Head of caudate nucleus (tissue), 42 donors: ENCODE measurements around the gene VAMP2.
A peak's percentile ranks its signal among the peaks of the same experiment; 100 is the strongest.
"Not testable (repeated sequence)": the region's sequence is repeated elsewhere in the genome, so short reads cannot be mapped to it uniquely, and the experiment has no call there.

Experiments
- DNase-seq, 42 donors: peaks; one replicate each; pipeline versions ENCODE4 v3.0.0 to v3.0.0-alpha.2; 2020 to 2021; ENCODE audit warnings: mixed read lengths in 7 of 42
- intact Hi-C: fragments of 100-400 bp; cut with DNase I; formaldehyde crosslinking; loops from one replicate; pipeline ENCODE4 v1.15.0; 2022

Gene VAMP2

DNA sequence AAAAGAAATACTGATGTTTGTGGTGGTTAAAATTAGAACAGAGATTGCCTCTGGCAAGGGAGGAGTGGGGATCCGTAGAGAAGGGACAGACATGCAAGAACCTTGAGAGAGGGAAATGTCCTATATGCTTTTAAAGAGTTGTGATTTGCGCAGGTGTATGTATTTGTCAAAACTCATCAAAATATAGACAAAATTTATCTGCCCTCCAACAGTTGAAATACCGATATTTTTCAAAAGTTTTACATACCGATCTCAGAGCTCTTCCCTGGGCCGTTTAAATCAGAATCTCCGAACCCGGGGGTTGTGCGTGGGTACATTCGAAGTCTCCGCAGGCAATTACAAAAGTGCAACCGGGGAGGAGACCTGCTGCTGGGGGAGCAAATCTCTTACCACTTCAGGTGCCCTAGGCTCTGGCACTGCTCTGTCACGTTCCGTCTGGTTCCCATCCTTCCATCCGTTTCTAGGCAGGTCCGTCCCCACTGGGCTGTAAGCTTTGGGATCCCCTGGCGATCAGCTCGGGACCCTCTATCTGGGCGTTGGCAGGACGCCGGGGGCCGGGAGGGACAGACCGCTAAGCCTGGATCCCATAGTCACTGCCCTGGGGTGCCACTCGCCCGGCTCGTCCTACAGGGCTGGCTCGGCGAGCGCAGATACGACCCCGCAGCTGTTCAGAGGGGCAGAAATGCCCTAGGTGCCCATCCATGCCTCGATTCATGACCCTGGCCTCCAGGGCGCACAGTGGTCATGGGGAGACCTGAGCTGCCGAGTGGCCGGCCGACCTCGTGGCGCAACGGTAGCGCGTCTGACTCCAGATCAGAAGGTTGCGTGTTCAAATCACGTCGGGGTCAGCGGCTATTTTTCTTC, 23.1 kb upstream of the VAMP2 start:
- intact Hi-C loops, result loop anchor here (2.0 to 10.0 kb wide), 3 partner anchors 29 to 61 kb away; partner anchors contain the start of gene HES7
- DNase-seq, result peak; percentile 81 to 97 (median 91)

DNA sequence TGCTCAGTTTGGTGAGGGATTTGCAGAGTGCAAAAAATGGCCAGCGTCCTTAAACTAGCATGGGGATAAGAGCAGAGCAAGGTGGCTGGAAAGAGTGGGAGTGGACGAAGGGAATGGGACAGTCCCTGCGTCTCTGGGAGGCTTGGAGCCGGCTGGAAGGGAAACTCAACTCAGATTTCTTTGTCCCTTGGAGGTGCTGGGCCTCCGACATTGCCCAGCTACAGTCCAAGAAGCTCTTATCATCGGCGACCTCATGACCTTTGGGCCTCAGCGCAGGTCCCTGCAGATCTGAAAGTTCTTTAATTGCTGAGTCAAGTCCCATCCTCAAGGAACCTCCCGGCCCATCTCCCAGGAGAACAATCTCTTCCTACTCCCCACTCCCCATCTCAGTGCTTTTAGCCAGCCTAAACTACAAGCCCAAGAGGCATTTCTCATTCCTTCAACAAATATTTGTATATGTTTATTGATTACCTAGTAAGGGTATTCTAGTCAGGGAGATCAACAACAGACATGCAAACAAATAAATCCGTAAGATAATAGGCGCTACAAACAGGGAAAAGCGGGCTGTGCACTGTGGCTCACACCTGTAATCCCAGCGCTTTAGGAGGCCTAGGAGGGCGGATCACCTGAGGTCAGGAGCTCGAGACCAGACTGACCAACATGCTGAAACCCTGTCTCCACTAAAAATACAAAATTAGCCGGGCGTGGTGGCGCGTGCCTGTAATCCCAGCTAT, 14.4 kb upstream of the VAMP2 start:
- intact Hi-C loops, result no loop called here
- peak in 1 of 42 donors; percentile 6 for DNase-seq

DNA sequence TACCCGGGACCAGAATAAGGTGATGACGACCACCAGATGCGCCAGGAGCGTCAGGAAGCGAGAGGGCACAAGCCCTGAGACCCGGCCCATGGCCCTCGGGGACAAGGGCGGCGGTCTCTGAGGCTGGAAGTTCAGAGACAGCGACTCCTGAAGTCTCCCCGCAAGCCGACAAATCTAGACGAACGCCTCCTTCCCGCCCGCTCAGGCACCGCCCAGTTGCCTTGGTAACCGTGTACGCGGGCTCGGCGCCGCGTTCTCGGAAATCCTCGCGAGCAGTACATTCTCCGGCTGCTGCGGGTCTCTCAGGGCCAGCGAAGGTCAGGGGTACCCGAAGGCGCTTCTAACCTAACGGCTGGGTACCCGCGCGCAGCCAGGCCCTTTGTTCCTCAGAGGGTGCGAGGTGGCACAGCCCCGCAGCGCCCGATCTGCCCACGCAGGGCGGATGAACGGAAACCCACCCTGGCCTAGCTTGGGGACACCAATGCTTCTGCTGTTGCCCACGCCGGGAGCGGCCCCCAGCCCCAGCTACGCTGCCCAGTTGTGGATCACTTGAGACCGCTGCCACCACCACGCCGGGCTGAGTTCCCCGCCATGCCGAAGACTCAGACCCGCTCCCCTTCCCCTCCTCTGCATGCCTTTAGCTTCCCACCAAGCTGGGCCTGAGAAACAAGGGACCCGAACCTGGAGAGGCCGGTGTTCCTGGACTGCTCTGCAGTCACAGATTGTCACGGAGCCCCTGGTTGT, 13.6 kb upstream of the VAMP2 start, which contains the start of gene TMEM107:
TMEM107 (minus strand) TSS at position 184 of the 744 bp plus-strand sequence; CDS start at position 90, 94 bp downstream.
- peak; percentile 77 to 95 (median 90) for DNase-seq
- intact Hi-C loops, result no loop called here

DNA sequence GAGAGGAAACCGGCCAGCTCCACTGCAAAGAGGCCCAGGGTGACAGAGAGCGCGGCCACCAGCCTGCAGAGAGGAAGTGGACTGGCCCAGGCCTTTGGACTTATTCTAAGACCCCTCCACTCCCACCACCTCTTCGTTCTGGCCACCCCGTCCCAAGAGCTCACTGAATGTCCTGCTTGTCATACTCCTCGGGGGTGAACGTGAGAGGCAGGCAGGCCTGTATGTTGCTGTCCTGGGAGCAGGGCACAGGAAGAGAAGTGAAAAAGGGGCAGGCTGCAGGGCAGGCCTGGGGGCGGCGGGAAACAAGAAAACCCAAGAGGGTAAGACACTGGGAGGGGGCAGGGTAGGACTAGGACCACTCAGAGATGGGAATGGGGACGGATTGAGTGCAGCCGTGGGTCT, 13.0 kb upstream of the VAMP2 start:
- intact Hi-C loops, result no loop called here
- peak in 6 of 42 donors; percentile 19 to 53 (median 30) for DNase-seq

DNA sequence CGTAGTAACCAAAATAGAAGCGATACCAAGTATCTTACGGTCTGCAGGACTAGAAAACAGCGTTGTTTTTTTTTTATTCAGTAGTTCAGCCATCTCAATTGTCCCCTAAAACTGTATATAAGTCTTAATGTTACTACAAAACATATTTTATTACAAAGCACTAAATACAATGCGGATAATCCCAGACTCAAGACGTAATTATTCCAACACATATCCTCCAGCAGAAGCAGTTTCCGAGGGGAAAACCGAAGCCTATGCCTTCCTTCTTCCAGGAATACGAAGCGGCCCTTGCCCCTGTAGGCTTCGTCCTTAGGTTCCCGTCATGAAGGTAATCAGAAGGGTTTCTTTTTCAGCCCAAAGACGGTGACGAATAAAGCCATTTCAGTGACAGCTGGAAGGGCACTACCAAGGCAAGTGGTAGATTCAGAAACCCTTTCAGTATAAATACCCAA, 11.1 kb upstream of the VAMP2 start:
- DNase-seq, result peak in 2 of 42 donors; percentile 21 to 45
- intact Hi-C loops, result no loop called here

DNA sequence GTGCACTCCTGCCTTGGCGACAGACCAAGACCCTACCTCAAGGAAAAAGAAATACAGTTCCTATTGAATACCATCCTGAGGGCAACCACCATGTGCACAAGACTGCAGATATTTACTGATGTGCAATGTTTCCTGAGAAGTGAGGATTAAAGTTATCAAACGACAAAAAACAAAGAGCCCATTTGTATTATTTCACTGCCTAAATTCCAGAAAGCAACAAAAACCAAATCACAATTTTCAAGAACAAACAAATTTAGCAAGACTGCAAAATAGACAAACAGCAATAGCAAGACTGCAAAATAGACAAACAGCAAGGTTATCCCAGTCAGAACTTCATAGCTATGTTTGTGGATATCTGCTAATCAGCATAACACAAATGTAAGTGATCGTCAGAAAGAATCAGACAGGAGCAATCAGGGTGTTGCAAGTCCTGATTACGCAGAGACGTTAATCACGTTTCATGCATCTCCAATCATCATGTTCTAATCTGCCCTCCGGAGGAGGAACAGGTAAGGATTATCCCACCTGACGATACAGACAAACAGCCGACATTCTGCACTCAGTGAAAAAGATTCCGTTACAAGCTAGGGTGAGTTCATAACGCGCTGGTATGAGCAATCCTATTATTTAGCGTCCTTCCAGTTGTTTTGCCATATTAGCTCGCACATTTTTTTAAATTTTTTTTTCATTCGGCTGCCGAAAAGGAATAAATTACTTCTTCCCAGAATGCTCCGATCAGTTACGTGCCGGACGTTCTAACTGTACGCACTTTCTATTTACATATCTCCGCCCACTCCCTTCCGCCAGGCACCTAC, 10.5 kb upstream of the VAMP2 start:
- intact Hi-C loops, result no loop called here
- peak; percentile 65 to 96 (median 88) for DNase-seq

DNA sequence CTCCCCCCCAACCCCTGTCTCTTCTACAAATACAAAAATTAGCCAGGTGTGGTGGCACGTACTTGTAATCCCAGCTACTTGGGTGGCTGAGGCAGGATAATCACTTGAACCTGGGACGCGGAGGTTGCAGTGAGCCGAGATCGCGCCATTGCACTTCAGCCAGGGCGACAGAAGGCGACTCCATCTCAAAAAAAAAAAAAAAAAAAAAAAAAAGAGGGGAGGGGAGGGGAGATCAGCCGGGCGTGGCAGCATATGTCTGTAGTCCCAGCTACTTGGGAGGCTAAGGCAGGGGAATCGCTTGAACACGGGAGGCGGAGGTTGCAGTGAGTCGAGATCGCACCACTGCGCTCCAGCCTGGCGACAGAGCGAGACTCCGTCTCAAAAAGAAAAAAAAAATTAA, 7.4 kb upstream of the VAMP2 start:
- intact Hi-C loops, result not testable (repeated sequence)
- peak in 1 of 42 donors; percentile 1 for DNase-seq

DNA sequence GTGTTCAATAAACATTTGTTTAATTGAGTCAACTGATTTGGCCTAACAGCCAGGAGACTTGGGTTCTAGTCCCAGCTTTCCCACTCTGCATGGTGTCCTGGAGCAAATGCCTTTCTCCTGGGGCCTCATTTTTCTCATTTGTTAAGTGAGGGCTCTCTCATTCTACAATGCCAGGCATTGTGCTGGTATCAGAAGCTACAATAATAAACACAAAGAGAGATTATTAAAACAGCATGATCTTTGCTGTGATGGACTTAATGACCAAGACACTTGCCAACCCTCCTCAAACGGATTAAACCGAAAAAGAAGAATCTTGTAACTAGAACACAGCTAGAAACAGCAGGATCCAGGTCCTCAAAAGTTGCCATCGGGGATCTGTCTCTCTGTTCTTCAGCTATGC, 4.8 kb upstream of the VAMP2 start:
- DNase-seq, result no peak
- intact Hi-C loops, result no loop called here

DNA sequence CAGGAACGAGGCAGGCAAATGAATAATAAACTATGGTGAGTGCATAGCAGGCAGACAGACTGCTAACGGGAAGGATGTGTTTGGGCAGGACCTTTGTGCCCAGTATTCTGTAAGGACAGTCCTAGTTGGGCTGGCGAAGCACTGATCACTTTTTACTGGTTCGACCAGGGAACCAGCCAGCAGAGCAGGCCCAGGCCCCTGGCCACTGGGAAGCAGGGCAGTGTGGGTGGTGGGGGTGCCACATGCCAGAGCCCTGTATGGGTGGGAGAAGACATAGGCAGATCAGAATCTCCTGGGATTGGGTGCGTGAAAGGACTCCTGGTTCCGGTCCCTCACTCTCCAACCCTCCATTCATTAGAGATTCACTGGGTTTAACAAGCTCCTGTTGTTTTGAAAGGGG, 4.0 kb upstream of the VAMP2 start:
- intact Hi-C loops, result no loop called here
- no peak for DNase-seq

DNA sequence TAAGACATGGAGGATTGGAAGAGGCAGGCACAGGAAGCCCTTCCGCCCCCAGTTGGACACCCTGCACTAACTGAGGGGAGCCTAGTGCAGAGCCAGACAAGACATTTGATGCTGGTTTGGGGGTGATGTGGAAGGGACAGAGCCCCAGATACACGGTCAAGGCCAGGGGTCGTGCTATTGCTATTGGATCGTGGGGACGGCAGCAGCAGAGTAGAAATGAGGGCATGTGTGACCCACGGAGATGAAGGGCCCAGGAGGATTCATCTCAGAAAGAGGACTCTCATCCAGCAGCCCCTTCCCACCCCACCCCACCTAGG, 2.0 kb upstream of the VAMP2 start:
- intact Hi-C loops, result no loop called here
- no peak for DNase-seq

DNA sequence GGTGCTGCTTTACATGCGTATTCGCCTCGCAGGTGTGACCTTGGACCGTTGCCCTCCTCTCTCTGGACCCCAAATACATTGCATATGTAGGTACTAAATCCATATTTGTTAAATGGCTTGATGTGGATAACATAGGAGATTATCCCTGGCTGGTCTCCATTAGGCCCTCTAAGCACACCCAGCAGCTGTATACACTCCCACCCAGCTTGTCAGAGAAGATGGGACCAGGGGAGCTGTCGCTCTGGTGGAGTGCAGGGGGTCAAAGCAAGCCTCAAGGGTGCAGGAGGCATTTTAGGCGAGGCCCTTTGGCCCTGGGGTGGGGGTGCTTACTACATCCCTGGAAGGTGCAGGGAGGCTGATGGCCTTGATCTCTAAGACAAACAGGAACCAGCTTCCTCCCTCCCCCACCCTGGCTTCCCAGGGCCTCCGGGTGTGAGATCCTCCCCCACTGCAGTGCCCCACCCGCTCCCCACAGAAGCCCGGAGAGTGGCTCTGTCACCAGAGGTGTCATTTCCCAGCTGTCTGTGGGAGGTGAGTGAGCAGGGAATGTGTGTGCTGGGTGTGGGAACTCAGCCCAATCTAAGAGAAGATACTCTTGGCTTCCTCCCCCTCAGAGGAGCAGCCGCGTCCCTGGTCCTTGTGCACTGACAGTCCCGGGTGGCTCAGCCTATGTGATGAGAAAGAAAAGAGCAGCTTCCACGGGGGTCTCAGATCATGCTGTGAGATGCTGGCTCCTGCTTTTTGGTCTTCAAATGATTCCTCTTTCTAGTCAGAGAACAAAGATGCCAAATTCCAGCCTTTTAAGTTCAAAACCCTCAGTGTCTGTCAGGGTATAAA, 1.4 kb upstream of the VAMP2 start:
- DNase-seq, result peak; percentile 55 to 96 (median 82)
- intact Hi-C loops, result no loop called here

DNA sequence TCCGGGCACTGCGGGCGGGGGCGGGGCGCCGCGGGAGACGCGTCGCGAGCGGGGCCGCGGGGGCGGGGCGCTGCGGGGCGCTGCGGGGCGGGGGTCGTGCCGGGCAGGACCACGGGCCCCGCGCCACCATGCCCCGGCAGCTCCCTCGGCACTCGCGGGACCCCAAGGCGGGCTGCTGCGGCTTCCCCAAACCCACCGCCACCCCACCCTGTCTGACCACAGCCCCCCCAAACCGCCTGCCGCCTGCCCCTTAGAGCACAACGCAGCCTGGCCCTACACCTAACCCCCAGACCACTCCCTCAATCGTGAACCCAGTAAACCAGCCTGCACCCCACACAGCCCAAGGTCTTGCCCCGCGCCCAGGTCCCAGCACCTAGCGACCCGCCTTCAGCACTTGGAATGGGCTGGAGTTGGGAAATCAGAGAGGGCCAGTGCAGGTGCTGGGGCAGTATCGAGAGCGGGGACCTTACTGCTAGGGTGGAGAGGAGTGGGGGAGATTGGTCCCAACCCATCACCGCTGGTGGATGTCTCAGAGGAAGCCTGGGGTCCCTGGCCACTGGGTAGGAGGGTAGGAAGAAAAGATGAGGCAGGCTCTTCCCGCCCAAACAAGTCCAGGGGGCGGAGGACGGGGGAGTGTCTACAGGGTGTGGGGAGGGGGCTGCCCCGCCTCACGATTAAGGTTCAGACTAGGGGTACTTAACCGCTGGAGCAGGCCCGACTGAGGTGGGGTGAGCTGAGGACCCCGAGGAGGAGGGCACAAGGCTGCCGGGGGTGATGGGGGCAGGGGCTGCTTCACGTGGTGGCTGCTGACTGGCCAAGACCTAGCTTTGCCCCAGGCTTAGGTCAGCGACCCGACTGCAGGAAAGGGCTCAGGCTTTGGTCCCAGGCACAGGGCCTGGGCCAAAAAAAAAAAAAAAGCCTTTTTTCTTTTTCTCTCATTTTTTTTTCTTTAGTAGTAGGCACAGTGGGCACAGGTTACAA, 539 bp upstream of the VAMP2 start:
- peak in 8 of 42 donors; percentile 32 to 59 (median 41) for DNase-seq
- intact Hi-C loops, result no loop called here

DNA sequence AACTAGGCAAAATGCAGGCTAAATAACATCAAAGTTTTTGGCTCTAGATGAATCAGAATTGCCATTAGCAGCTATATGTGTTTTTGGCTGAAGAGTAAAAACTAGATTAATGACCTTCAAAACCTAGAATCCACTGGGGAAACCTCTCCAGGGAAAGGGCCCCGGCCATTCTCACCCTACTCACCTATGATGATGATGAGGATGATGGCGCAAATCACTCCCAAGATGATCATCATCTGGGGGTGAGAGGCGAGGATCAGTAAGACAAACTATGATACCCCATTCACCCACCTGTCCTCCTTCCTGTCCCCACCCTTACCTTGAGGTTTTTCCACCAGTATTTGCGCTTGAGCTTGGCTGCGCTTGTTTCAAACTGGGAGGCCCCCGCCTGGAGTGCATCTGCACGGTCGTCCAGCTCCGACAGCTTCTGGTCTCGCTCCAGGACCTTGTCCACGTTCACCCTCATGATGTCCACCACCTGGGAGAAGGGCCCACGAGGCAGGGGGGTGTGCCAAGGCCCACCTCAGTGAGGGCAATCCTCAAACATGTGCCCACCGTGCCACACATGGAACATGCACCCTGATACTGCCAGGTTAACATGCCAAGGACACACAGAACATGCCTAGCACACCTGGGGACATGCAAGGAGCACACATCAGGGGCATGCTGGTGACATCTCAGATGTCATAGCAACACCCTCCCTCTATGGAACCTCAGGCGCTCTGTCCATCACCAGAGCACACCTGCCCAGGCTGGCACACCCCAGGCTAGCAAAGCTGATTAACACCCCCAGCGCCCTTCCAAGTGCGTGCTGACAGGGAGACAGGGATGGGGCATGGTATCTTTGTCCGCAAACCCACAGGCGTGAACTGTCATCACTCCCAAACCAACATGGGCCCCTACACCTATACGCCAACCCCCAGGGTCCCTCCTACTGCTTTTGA, 1.2 kb downstream of the VAMP2 start:
- DNase-seq, result no peak
- intact Hi-C loops, result no loop called here

DNA sequence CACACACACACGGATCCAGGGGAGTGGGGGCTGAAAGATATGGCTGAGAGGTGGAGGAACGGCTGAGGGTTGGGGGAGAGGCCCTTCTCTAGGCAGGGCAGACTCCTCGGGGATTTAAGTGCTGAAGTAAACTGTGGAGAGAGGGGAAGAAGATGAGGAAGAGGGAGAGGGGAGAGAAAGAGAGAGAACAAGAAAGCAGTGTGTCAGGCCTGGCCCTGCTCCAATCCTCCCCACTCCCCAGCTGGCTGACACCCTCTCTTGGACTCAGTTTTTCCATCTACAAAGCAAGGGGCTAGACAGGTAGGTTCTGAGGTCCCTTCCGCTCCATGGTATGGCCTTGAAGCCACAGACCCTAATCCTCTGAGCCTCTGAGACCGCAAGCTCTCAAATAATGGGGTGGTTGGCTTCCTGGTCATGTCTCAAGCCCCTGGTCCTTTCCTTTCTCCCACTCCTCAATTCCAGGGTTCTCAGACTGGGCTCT, 2.0 kb downstream of the VAMP2 start:
- peak in 1 of 42 donors; percentile 50 for DNase-seq
- intact Hi-C loops, result no loop called here

DNA sequence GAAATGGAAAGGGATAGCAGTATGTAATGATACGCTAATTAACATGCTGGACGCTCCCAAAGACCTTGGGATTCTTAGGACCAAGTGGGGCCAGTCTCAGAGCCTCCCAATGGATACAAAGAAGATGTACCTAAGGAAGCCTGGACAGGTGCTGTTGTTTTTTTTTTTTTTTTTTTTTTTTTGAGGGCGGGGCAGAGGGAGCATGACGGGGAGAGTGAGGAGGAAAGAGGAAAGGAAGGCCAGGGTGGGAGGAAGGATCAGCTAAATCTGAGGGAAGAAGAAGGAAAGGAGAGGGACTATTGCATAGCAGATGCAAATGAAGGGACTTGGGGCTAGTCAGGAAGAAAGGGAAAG, 2.5 kb downstream of the VAMP2 start:
- intact Hi-C loops, result no loop called here
- peak in 1 of 42 donors; percentile 3 for DNase-seq
